GM19468 (cell line): ENCODE results near the gene YOD1.

Experiments
- ATAC-seq: cut with Tn5 transposase; IDR thresholded peaks from one replicate; pipeline ENCODE4 v1.9.1; 2021; ENCODE audit warnings: mild to moderate bottlenecking, moderate library complexity, moderate number of reproducible peaks; ENCODE audit not compliant: unreplicated experiment; ENCODE audit errors: extremely low read depth

YOD1 gene

GRCh38 chr1:207029701-207030521 is 21.1 kb downstream of the YOD1 start:
- ATAC-seq: no peak

GRCh38 chr1:207028884-207029650 is 21.9 kb downstream of the YOD1 start:
- ATAC-seq: no peak

- no peak for ATAC-seq
These were observed 23.1 kb downstream of the YOD1 start for GRCh38 chr1:207027921-207028320.

GRCh38 chr1:207027206-207027777 is 23.7 kb downstream of the YOD1 start:
- no peak for ATAC-seq

- ATAC-seq: no peak
These were observed 24.9 kb downstream of the YOD1 start for GRCh38 chr1:207026104-207026534.

- ATAC-seq: no peak
These were observed 25.7 kb downstream of the YOD1 start for GRCh38 chr1:207025146-207025880.

GRCh38 chr1:207024202-207025145 is 26.5 kb downstream of the YOD1 start:
- ATAC-seq: no peak

GRCh38 chr1:207022996-207023679 is 27.9 kb downstream of the YOD1 start:
- ATAC-seq: no peak

GRCh38 chr1:207021876-207022596 is 29.0 kb downstream of the YOD1 start:
- ATAC-seq: no peak

- no peak for ATAC-seq
These were observed 29.7 kb downstream of the YOD1 start for GRCh38 chr1:207021139-207021861.

- no peak for ATAC-seq
These were observed 30.3 kb downstream of the YOD1 start for GRCh38 chr1:207020709-207021107.

- no peak for ATAC-seq
These were observed 30.8 kb downstream of the YOD1 start for GRCh38 chr1:207020065-207020708.

- ATAC-seq: no peak
These were observed 31.3 kb downstream of the YOD1 start for GRCh38 chr1:207019661-207020060.

GRCh38 chr1:207019161-207019560 is 31.8 kb downstream of the YOD1 start:
- no peak for ATAC-seq

- no peak for ATAC-seq
These were observed 32.3 kb downstream of the YOD1 start for GRCh38 chr1:207018707-207019106.

- no peak for ATAC-seq
These were observed 33.1 kb downstream of the YOD1 start for GRCh38 chr1:207017615-207018559.
